ENCODE data around the gene CNTNAP2. TPM values are rescaled to one million over a fixed set of nuclear protein-coding genes. Genes with fewer than 3 reads are reported as not detected.

CNTNAP2 gene
- total and polyA plus RNA-seq, 2 of the 8 experiments (the other 6 are each of a cell fraction or from before 2014, with no cell fraction given), result 27.9 to 71.0 TPM

DNA sequence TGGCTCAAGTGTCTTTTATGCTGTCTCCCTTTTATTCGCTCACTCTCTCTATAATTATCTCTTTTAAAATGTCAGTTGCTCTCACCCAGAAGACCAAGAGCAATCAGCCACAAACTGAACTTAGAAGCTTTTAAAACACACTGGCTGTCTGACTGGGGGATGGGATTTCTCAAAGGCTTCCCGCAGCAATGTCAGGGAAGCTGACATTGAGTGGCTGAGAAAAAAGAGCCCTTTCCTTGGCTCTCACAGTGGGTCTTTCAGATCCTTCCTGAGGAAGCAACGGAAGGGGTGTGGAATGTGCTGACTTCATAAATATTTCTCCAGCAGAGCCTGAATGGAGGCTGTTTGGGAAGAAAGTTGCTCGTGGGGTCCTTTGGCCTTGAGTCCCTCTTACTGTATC lies 2028.2 kb downstream of the CNTNAP2 start:
- 82% methylated on average over 4 of the region's 4 CpGs; no CpG with 5 or more reads in 1 of the 2 experiments for WGBS, 2 experiments (ENCODE audit: extremely low coverage in 1 of 2, insufficient coverage in 1 of 2, insufficient read length in 1 of 2, insufficient replicate concordance in 2 of 2, low coverage in 1 of 2, low lambda C conversion rate in 2 of 2, missing lambda C conversion rate in 1 of 2)

More for the DNA sequence above, 2028.2 kb downstream of the CNTNAP2 start:
- H4K5ac ChIP-seq (ENCODE audit: insufficient read length, low read depth, low read length), result no peak overlapping the region
- no peaks in the 10 kb centered on the region for H3K79me2 ChIP-seq (ENCODE audit: control insufficient read depth in 1 of 2, insufficient read depth in 2 of 2, low read length in 2 of 2)
- 0 out of 8 replicates have a peak, but pooled peaks cover 0 to 4% (median 0%) of the 10 kb centered on the region in 4 experiments for H3K36me3 ChIP-seq (ENCODE audit: control insufficient read depth in 2 of 4, insufficient read depth in 4 of 4, low read length in 3 of 4)
- no peak for TF ChIP-seq ZNF274 (IDR thresholded peaks at IDR 0.05; ENCODE audit: borderline replicate concordance, extremely low read depth, low read length)
- no peak for TF ChIP-seq KDM1A (IDR thresholded peaks at IDR 0.05; ENCODE audit: borderline replicate concordance, low read length)
- no peak for TF ChIP-seq TEAD4 (IDR thresholded peaks at IDR 0.05; ENCODE audit: low read depth, low read length)
- no peak for TF ChIP-seq RFX5 (IDR thresholded peaks at IDR 0.05; ENCODE audit: borderline replicate concordance, low read depth, low read length)
- TF ChIP-seq SP2 (IDR thresholded peaks at IDR 0.05; ENCODE audit: low read length), result no peak
- no peak for TF ChIP-seq TAF1 (IDR thresholded peaks at IDR 0.05; ENCODE audit: low read depth, low read length)
- no peak for TF ChIP-seq KDM4A (IDR thresholded peaks at IDR 0.05; ENCODE audit: low read depth, low read length, severe bottlenecking)
- no peak overlapping the region for H3K4me3 ChIP-seq (ENCODE audit: extremely low read depth in 1 of 4, insufficient read depth in 2 of 4, low read depth in 3 of 4, low read length in 4 of 4)
- no peaks in the 10 kb centered on the region for H4K20me1 ChIP-seq (replicated peaks in 1 of 2; ENCODE audit: control insufficient read depth in 1 of 2, insufficient read depth in 2 of 2, low read length in 2 of 2)
- no peak overlapping the region for H4K8ac ChIP-seq (ENCODE audit: extremely low read depth, insufficient read depth, low read length)
- H3K27ac ChIP-seq (ENCODE audit: low read depth, low read length), result no peak overlapping the region
- no peak overlapping the region for H3K9ac ChIP-seq (replicated peaks in 1 of 4; ENCODE audit: extremely low read depth in 1 of 4, low read depth in 3 of 4, low read length in 3 of 4)
- no peak overlapping the region for H2BK12ac ChIP-seq (ENCODE audit: low read depth, low read length)
- no peaks in the 10 kb centered on the region for H3K79me1 ChIP-seq (ENCODE audit: low read depth, low read length)
- no peak overlapping the region for H4K91ac ChIP-seq (replicated peaks; ENCODE audit: insufficient read length, low read length)
- ChIA-PET POLR2A (ENCODE audit: partially characterized antibody) (no interaction called here), CTCF (ENCODE audit: partially characterized antibody) (interaction anchor here (1.0 to 4.3 kb wide), 4 partner anchors 10 to 118 kb away, joined by 3 to 32 read pairs (median 5); no protein-coding TSS in a partner anchor)
- H3K27me3 ChIP-seq (replicated peaks in 1 of 4; ENCODE audit: control insufficient read depth in 3 of 4, extremely low read depth in 1 of 4, insufficient read depth in 3 of 4, low read length in 3 of 4), result no peaks in the 10 kb centered on the region
- H3K23me2 ChIP-seq (ENCODE audit: low read depth, low read length), result no peaks in the 10 kb centered on the region; the same call in 1 of the 2 replicates
- DNase-seq (ENCODE audit: low read depth in 1 of 2, low spot score in 2 of 2) (no peak), FAIRE-seq (no peak)
- H3K4ac ChIP-seq (replicated peaks; ENCODE audit: insufficient read length, low read depth, low read length), result no peak overlapping the region
- no peak overlapping the region for H2BK15ac ChIP-seq (ENCODE audit: low read length)
- H2AK5ac ChIP-seq (ENCODE audit: low read depth, low read length), result no peak overlapping the region
- no peaks in the 10 kb centered on the region for H3K4me1 ChIP-seq (replicated peaks in 1 of 4; ENCODE audit: control insufficient read depth in 3 of 4, insufficient read depth in 4 of 4, low read length in 3 of 4)
- H3K14ac ChIP-seq (ENCODE audit: insufficient read length), result no peak overlapping the region
- H2BK20ac ChIP-seq (ENCODE audit: low read length), result no peak overlapping the region
- H2BK5ac ChIP-seq (ENCODE audit: low read depth, low read length), result no peak overlapping the region
- peaks cover 7 to 9% of the 10 kb centered on the region in 2 experiments for H3K9me3 ChIP-seq (ENCODE audit: insufficient read depth in 2 of 2, low read depth in 1 of 2, low read length in 1 of 2)
- no peak overlapping the region for H2AFZ ChIP-seq (ENCODE audit: low read length)
- no peak overlapping the region for H3K18ac ChIP-seq (ENCODE audit: extremely low read depth, low read length)
- H3K56ac ChIP-seq (replicated peaks; ENCODE audit: insufficient read length, low read depth, low read length), result no peak overlapping the region
- H2BK120ac ChIP-seq (replicated peaks; ENCODE audit: low read depth, low read length), result no peak overlapping the region
- no peak overlapping the region for H3K4me2 ChIP-seq (ENCODE audit: insufficient read depth in 1 of 2, low read depth in 2 of 2, low read length in 2 of 2)
- no peak overlapping the region for H3K23ac ChIP-seq (ENCODE audit: insufficient read length)
